ENCODE measurements around the gene WASF2.
"Not testable (repeated sequence)": the region's sequence is repeated elsewhere in the genome, so short reads cannot be mapped to it uniquely, and the experiment has no call there.

The WASF2 gene

DNA sequence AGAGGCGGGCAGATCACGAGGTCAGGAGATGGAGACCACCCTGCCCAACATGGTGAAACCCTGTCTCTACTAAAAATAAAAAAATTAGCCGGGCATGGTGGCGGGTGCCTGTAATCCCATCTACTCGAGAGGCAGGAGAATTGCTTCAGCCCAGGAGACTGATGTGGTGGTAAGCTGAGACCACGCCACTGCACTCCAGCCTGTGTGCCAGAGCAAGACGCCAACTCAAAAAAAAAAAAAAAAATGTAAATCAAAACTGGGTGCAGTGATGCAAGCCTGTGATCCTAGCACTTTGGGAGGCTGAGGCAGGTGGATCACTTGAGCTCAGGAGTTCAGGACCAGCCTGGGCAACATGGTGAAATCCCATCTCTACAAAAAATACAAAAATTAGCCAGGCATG, 17.9 kb downstream of the WASF2 start:
- DNase-seq; in situ Hi-C loops (cut with HindIII; ENCODE audit: low pct_ligation_motif_present, low pct_unique_long_range_greater_than_20kb, low sequenced_read_pairs): not testable (repeated sequence)

DNA sequence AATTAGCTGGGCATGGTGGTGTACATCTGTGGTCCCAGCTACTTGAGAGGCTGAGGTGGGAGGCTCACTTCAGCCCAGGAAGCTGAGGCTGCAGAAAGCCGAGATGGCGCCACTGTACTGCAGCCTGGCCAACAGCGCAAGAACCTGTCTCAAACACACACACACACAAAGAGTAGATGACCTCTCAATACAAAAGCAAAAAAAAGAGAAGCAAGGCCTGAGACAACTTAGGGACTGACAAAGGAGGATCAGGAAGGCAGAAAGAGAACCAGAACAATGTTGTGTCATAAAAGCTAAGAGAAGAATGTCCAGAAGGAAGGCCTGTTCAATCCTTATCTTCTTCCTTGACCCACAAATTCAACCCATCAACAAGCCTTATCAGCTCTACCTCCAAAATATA, 18.5 kb downstream of the WASF2 start:
- in situ Hi-C loops (cut with HindIII; ENCODE audit: low pct_ligation_motif_present, low pct_unique_long_range_greater_than_20kb, low sequenced_read_pairs) = no loop called here
- DNase-seq = no peak

GRCh38 chr1:27469334-27469733, 20.6 kb downstream of the WASF2 start:
- in situ Hi-C loops (cut with HindIII; ENCODE audit: low pct_ligation_motif_present, low pct_unique_long_range_greater_than_20kb, low sequenced_read_pairs) = no loop called here
- no peak for DNase-seq

- DNase-seq; in situ Hi-C loops (cut with HindIII; ENCODE audit: low pct_ligation_motif_present, low pct_unique_long_range_greater_than_20kb, low sequenced_read_pairs): not testable (repeated sequence)
Observed at GRCh38 chr1:27468378-27468777, 21.6 kb downstream of the WASF2 start.

- in situ Hi-C loops (cut with HindIII; ENCODE audit: low pct_ligation_motif_present, low pct_unique_long_range_greater_than_20kb, low sequenced_read_pairs) = no loop called here
Observed at GRCh38 chr1:27464926-27465647, 24.9 kb downstream of the WASF2 start.

DNA sequence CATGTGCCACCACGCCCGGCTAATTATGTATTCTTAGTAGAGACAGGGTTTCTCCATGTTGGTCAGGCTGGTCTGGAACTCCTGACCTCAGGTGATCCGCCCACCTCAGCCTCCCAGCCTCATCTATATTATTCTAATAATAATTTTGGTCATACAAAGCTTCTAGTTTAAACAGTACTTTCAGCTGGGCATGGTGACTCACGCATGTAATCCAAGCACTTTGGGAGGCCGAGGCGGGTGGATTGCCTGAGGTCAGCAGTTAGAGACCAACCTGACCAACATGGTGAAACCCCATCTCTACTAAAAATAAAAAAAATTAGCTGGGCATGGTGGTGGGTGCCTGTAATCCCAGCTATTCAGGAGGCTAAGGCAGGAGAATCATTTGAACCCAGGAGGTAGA, 26.1 kb downstream of the WASF2 start:
- in situ Hi-C loops (cut with HindIII; ENCODE audit: low pct_ligation_motif_present, low pct_unique_long_range_greater_than_20kb, low sequenced_read_pairs); DNase-seq: not testable (repeated sequence)

More at GRCh38 chr1:27464926-27465647, 24.9 kb downstream of the WASF2 start:
- DNase-seq = no peak

DNA sequence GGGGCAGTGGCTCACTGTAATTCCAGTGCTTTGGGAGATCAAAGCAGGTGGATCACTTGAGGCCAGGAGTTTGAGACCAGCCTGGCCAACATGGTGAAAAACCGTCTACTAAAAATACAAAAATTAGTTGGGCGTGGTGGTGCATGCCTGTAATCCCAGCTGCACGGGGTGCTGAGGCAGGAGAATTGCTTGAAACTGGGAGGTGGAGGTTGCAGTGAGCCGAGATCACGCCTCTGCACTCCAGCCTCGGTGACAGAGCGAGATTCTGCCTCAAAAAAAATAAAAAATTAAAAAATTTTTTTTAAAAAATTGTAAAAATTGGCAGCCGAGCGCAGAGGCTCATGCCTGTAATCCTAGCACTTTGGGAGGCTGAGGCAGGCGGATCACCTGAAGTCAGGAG, 31.4 kb downstream of the WASF2 start:
- DNase-seq; in situ Hi-C loops (cut with HindIII; ENCODE audit: low pct_ligation_motif_present, low pct_unique_long_range_greater_than_20kb, low sequenced_read_pairs): not testable (repeated sequence)

DNA sequence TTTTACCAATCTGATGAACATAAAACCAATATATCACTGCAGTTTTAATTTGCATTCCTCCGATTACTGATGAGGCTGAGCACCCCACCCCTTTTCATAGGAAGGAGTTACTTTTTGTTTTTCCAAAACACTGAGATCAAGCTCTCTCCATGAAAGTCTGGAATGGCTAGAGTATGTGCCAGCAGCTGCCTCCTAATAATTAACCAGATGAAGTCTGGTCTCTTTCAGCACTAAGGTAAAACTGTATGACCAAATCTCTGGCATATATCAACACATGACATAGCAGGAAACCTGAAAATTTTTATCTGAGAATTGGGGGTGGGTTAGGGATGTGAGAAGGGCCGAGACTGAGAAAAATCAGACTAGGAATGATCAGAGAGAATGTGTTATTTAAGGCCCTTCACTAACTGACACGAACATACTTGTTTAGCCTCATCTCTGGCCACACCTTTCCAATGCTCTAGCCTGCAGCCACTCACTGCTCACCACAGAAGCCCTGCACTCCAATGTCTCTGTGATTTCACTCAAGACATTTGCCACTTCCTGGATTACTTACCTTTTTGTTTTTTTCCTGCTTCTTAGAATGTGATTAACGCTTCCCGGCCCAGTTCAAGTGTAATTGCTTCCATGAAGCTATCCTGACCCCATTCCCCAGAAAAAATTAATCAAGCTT, 34.7 kb downstream of the WASF2 start:
- in situ Hi-C loops (cut with HindIII; ENCODE audit: low pct_ligation_motif_present, low pct_unique_long_range_greater_than_20kb, low sequenced_read_pairs) = no loop called here
- peak; percentile 36 for DNase-seq

DNA sequence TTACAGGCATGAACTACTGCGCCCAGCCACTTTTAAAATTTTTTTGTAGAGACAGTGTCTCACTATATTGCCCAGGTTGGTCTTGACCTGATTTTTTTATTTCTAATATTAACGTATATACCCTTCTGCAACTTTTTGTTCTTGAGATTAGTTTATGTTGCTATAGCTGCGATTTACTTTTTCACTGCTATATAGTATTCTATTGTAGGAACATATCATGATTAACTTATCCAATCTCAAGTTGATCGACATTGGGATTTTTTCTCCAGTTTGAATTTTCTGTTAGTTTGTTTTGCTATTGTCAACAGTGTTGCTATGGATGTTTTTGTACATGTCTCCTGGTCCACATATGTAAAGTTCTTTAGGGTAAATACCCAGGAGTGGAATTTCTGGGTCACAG, 35.4 kb downstream of the WASF2 start:
- no peak for DNase-seq
- in situ Hi-C loops (cut with HindIII; ENCODE audit: low pct_ligation_motif_present, low pct_unique_long_range_greater_than_20kb, low sequenced_read_pairs) = no loop called here

DNA sequence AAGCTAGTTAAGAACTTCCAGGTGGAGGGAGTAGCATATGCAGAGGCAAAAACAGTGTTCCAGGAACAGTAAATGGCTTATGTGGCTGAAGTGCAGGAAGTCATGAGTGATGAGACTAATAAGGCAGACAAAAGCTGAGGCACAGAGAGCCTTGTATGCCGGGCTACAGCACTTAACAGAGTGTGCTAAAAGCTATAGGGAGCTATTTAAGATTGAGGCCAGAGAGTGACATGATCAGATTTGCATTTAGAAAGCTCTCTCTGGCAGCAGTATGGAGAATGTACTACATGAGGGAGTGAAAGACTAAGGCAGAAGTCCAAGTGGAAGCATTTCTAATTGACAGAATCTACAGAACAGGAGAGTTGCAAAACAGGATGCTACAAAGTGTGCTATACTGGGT, 38.6 kb downstream of the WASF2 start:
- no peak for DNase-seq
- in situ Hi-C loops (cut with HindIII; ENCODE audit: low pct_ligation_motif_present, low pct_unique_long_range_greater_than_20kb, low sequenced_read_pairs) = no loop called here

- in situ Hi-C loops (cut with HindIII; ENCODE audit: low pct_ligation_motif_present, low pct_unique_long_range_greater_than_20kb, low sequenced_read_pairs) = no loop called here
- DNase-seq = no peak
Observed at GRCh38 chr1:27448982-27449381, 41.0 kb downstream of the WASF2 start.

GRCh38 chr1:27447883-27448282, 42.1 kb downstream of the WASF2 start:
- DNase-seq = no peak
- in situ Hi-C loops (cut with HindIII; ENCODE audit: low pct_ligation_motif_present, low pct_unique_long_range_greater_than_20kb, low sequenced_read_pairs) = no loop called here

DNA sequence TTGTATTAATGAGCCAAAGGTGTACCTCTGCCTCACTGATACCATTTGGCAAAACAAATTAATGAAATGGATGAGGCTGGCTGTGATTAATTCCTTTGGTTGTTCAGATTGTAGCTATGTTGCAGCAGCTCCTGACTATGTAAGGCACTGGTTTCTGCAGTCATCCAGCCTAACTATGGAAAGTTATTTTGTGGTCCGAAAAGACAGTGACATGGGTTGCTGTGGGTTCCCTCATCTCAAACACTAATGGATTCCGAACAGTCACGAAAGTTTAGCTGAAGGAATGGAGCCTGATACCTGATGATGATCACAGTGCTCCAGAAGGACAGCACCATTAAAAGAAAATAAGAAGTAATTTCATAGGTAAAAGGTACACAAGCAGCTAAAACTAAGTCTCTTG, 42.6 kb downstream of the WASF2 start:
- DNase-seq = no peak
- in situ Hi-C loops (cut with HindIII; ENCODE audit: low pct_ligation_motif_present, low pct_unique_long_range_greater_than_20kb, low sequenced_read_pairs) = no loop called here

DNA sequence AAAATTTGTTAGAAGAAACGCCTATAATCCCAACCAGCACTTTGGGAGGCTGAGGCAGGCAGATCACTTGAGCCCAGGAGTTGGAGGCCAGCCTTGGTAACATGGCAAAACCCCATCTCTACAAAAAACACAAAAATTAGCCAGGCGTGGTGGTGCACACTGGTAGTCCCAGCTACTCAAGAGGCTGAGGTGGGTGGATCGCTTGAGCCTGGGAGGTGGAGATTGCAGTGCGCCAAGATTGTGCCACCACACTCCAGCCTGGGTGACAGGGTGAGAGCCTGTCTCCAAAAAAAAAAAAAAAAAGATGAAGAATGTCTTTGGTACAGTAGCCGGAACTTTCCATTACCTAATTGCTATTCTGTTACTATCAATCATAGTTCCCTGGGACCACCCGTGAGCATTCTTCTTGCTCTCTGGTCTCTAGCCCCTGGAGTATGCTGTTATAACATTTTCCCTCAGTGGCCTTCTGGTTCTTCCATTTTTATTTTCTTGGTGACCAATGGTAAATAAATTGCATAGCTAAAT, 43.4 kb downstream of the WASF2 start:
- in situ Hi-C loops (cut with HindIII; ENCODE audit: low pct_ligation_motif_present, low pct_unique_long_range_greater_than_20kb, low sequenced_read_pairs) = no loop called here
- no peak for DNase-seq

DNA sequence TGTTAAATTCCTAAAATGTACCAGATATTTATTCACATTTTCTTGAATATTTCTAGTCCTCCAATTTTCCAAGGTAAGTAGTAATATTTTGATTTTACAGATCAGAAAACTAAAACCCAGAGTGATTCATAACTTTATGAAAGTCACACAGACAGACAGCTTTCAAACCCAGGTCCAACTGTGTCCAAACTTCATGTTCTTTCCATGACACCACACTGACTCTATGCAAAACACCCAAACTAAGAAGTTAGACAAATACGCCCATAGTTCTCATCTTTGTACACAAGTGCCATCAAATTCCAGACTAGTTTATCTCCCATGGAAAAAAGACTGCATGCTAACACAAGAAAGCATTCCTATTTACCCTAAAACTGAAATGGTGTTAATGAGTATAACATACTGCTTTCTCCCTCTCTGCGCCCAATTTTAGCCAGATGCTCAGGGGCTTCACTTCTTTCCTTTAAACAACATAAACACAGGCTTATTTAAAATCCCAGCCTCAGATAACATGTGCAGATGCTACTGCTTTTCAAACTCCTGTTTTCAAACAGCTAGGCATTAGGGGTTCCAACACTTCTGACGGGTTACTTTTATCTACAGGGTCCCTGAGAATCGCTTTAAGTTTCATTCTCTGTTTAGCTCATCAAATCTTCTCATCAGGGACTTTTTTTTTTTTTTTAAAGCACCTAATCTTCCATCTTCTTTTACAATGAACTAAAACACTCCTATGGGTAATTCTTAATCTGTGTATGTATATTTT, 44.6 kb downstream of the WASF2 start:
- in situ Hi-C loops (cut with HindIII; ENCODE audit: low pct_ligation_motif_present, low pct_unique_long_range_greater_than_20kb, low sequenced_read_pairs) = no loop called here
- no peak for DNase-seq

- in situ Hi-C loops (cut with HindIII; ENCODE audit: low pct_ligation_motif_present, low pct_unique_long_range_greater_than_20kb, low sequenced_read_pairs) = no loop called here
- DNase-seq = no peak
Observed at GRCh38 chr1:27444632-27445031, 45.3 kb downstream of the WASF2 start.

GRCh38 chr1:27439150-27439549, 50.8 kb downstream of the WASF2 start:
- in situ Hi-C loops (cut with HindIII; ENCODE audit: low pct_ligation_motif_present, low pct_unique_long_range_greater_than_20kb, low sequenced_read_pairs) = no loop called here

DNA sequence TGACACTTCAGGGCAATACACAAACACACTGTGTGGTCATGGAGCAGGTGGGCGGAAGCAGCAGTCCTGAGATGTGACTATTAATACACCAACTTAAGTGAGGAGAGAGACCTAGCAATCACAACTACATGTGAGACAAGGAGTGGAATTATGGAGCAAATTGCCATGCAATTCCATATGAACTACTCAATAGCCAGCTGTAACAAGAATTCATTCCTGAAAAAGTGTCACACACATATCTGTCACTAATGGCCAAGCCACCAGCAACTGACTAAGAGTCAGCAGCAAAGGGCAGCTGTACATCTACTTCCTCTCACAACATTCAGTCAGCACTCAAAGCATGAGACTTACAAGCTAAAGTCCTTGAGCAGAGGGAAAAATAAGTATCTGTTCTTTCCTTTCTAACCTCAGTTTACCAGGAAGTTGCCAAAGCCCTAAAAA, 51.3 kb downstream of the WASF2 start:
- no peak for DNase-seq
- in situ Hi-C loops (cut with HindIII; ENCODE audit: low pct_ligation_motif_present, low pct_unique_long_range_greater_than_20kb, low sequenced_read_pairs) = no loop called here

More at GRCh38 chr1:27439150-27439549, 50.8 kb downstream of the WASF2 start:
- no peak for DNase-seq
